OCI-LY1 (cell line): ENCODE data around the gene TMEFF2.
A peak's percentile ranks its signal among the peaks of the same experiment; 100 is the strongest.

ENCODE experiments used
- H2AFZ ChIP-seq: fragments of 200-600 bp; sonication (generic), shearing (Covaris generic); 2 replicates; pipeline ENCODE4 v1.6.0; 2014; ENCODE audit warnings: antibody characterized with exemption, mild to moderate bottlenecking, low read length
- H3F3A ChIP-seq: fragments of 200-600 bp; sonication (generic), shearing (Covaris generic); 2 replicates; pipeline ENCODE4 v1.6.0; 2014; ENCODE audit warnings: mild to moderate bottlenecking, antibody characterized with exemption, low read length, moderate library complexity; ENCODE audit not compliant: insufficient read depth
- H3K27ac ChIP-seq: fragments of 200-600 bp; sonication (generic); 2 replicates; pipeline ENCODE4 v1.5.1; 2014; ENCODE audit warnings: low read length, mixed run types, mild to moderate bottlenecking, low read depth; ENCODE audit not compliant: poor library complexity, severe bottlenecking
- H3K27me3 ChIP-seq: fragments of 200-600 bp; sonication (generic); 2 replicates; pipeline ENCODE4 v1.6.0; 2014; ENCODE audit warnings: antibody characterized with exemption, mild to moderate bottlenecking, low read length, moderate library complexity; ENCODE audit not compliant: insufficient read depth
- H3K36me3 ChIP-seq: fragments of 200-600 bp; sonication (generic); 2 replicates; pipeline ENCODE4 v1.6.1; 2014; ENCODE audit warnings: mild to moderate bottlenecking, antibody characterized with exemption, low read length, moderate library complexity, mixed read lengths; ENCODE audit not compliant: insufficient read depth
- H3K4me1 ChIP-seq: fragments of 200-600 bp; sonication (generic); 2 replicates; pipeline ENCODE4 v1.5.1; 2014; ENCODE audit warnings: mild to moderate bottlenecking, low read length, moderate library complexity; ENCODE audit not compliant: insufficient read depth, severe bottlenecking
- H3K4me2 ChIP-seq: fragments of 200-600 bp; sonication (generic), shearing (Covaris generic); 2 replicates; pipeline ENCODE4 v1.6.1; 2014; ENCODE audit warnings: low read length
- H3K4me3 ChIP-seq: fragments of 200-600 bp; sonication (generic); 2 replicates; pipeline ENCODE4 v1.5.1; 2014; ENCODE audit warnings: low read length, low read depth, mild to moderate bottlenecking, mixed read lengths; ENCODE audit not compliant: poor library complexity, severe bottlenecking
- H3K79me2 ChIP-seq: fragments of 200-600 bp; shearing (Covaris generic); 2 replicates; pipeline ENCODE4 v1.6.1; 2016; ENCODE audit warnings: mixed run types, low read length, mixed read lengths; ENCODE audit not compliant: insufficient read depth
- H3K9ac ChIP-seq: fragments of 200-600 bp; sonication (generic), shearing (Covaris generic); 2 replicates; pipeline ENCODE4 v1.6.1; 2014; ENCODE audit warnings: mild to moderate bottlenecking, low read length, mixed read lengths
- H3K9me2 ChIP-seq: fragments of 200-600 bp; sonication (generic), shearing (Covaris generic); 2 replicates; pipeline ENCODE4 v1.6.1; 2014; ENCODE audit warnings: low read depth, mild to moderate bottlenecking, low read length, mixed read lengths
- H3K9me3 ChIP-seq: fragments of 200-600 bp; shearing (Covaris generic); 2 replicates; pipeline ENCODE4 v1.6.1; 2014; ENCODE audit warnings: low read length, mixed read lengths
- H4K20me1 ChIP-seq: fragments of 200-600 bp; sonication (generic), shearing (Covaris generic); 2 replicates; pipeline ENCODE4 v1.6.0; 2016; ENCODE audit warnings: mild to moderate bottlenecking, low read length; ENCODE audit not compliant: insufficient read depth
- EZH2 ChIP-seq: fragments of 200-600 bp; sonication (generic), shearing (Covaris generic); IDR thresholded peaks from 2 replicates; pipeline ENCODE4 v1.8.0; 2017; ENCODE audit warnings: borderline replicate concordance, mixed run types, mild to moderate bottlenecking, antibody characterized with exemption, low read length, moderate library complexity, mixed read lengths
- TF ChIP-seq, protein P1 (sequence below): fragments of 200-600 bp; sonication (generic), shearing (Covaris generic); IDR thresholded peaks from 2 replicates; pipeline ENCODE4 v1.5.1; 2017; ENCODE audit warnings: mild to moderate bottlenecking, antibody characterized with exemption, low read length, moderate library complexity, mixed read lengths

Gene TMEFF2

DNA sequence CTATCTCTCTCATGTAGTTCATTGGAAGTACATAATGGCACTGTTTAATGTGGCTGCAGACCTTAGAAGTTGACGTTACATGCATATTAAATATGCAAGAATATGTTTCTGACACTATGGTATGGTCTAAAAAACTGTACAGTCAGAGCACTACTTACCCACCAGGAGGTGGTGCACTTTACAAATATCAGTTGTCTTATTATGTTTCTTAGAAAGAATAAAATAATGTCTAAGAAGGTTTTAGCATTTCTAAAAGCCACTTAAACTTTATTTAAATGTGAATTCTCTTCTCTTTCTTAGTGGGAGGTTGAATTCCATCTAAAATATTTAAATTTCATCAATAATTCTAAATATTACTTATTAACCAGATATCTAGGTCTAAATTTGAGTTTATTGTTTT lies 4.3 kb downstream of the TMEFF2 start:
- H3F3A ChIP-seq = no peaks in the 10 kb centered on the region
- no peaks in the 10 kb centered on the region for H3K9me3 ChIP-seq
- H3K27ac ChIP-seq = no peak overlapping the region
- no peak overlapping the region for H3K4me3 ChIP-seq
- no peaks in the 10 kb centered on the region for H3K79me2 ChIP-seq
- H4K20me1 ChIP-seq = no peaks in the 10 kb centered on the region
- no peak overlapping the region for H2AFZ ChIP-seq
- H3K27me3 ChIP-seq = no peaks in the 10 kb centered on the region
- H3K36me3 ChIP-seq = no peaks in the 10 kb centered on the region
- H3K4me1 ChIP-seq = no peaks in the 10 kb centered on the region
- H3K4me2 ChIP-seq = no peak overlapping the region
- no peaks in the 10 kb centered on the region for H3K9me2 ChIP-seq
- no peak for TF ChIP-seq EZH2
- TF ChIP-seq, protein P1, sequence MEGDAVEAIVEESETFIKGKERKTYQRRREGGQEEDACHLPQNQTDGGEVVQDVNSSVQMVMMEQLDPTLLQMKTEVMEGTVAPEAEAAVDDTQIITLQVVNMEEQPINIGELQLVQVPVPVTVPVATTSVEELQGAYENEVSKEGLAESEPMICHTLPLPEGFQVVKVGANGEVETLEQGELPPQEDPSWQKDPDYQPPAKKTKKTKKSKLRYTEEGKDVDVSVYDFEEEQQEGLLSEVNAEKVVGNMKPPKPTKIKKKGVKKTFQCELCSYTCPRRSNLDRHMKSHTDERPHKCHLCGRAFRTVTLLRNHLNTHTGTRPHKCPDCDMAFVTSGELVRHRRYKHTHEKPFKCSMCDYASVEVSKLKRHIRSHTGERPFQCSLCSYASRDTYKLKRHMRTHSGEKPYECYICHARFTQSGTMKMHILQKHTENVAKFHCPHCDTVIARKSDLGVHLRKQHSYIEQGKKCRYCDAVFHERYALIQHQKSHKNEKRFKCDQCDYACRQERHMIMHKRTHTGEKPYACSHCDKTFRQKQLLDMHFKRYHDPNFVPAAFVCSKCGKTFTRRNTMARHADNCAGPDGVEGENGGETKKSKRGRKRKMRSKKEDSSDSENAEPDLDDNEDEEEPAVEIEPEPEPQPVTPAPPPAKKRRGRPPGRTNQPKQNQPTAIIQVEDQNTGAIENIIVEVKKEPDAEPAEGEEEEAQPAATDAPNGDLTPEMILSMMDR = peak; percentile 36
- no peak overlapping the region for H3K9ac ChIP-seq

DNA sequence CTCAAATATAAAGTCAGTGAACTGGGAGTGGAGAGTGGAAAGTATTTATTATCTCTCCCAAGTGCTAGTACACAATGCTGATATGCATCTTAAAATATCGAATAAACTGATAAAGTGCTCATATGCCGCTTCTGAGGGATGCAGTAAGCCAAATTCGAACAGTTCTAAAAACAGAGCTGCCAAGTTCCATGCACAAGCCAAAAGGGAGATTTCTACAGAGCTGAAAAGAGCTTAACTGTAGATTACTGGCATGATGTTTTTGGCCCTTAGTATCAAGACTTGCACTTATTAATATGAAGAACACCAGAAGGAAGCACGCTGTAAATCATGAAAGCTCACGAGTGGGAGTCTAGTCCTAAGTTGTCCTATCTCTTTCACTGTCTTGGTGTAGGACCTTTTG lies 7.9 kb downstream of the TMEFF2 start:
- no peaks in the 10 kb centered on the region for H3K36me3 ChIP-seq
- H2AFZ ChIP-seq = no peak overlapping the region
- TF ChIP-seq EZH2 = no peak
- TF ChIP-seq, protein P1 = no peak
- H3K27me3 ChIP-seq = no peaks in the 10 kb centered on the region
- no peaks in the 10 kb centered on the region for H3F3A ChIP-seq
- no peaks in the 10 kb centered on the region for H3K9me3 ChIP-seq
- no peaks in the 10 kb centered on the region for H4K20me1 ChIP-seq
- no peak overlapping the region for H3K9ac ChIP-seq
- H3K4me1 ChIP-seq = no peaks in the 10 kb centered on the region
- no peak overlapping the region for H3K4me2 ChIP-seq
- H3K79me2 ChIP-seq = no peaks in the 10 kb centered on the region
- H3K4me3 ChIP-seq = no peak overlapping the region
- no peaks in the 10 kb centered on the region for H3K9me2 ChIP-seq
- H3K27ac ChIP-seq = no peak overlapping the region

- Histone ChIP-seq H3K27ac (no peak overlapping the region), H3K27me3 (no peaks in the 10 kb centered on the region), H3K4me2 (no peak overlapping the region), H3K9me2 (no peaks in the 10 kb centered on the region), H3K9ac (no peak overlapping the region), H3K79me2 (no peaks in the 10 kb centered on the region), H3K4me3 (no peak overlapping the region), H4K20me1 (no peaks in the 10 kb centered on the region), H3F3A (no peaks in the 10 kb centered on the region), H3K4me1 (no peaks in the 10 kb centered on the region), H2AFZ (no peak overlapping the region), H3K9me3 (no peaks in the 10 kb centered on the region), H3K36me3 (no peaks in the 10 kb centered on the region)
- TF ChIP-seq, protein P1 = no peak
These were observed 10.4 kb downstream of the TMEFF2 start for GRCh38 chr2:192184349-192184748.
